ENCODE results near the gene CEP44. TPM values are rescaled to one million over a fixed set of nuclear protein-coding genes. Genes with fewer than 3 reads are reported as not detected.
A peak's percentile ranks its signal among the peaks of the same experiment; 100 is the strongest.

CEP44 gene
- polyA plus RNA-seq, 1 donor from 2014 or later: 19.3 TPM

- Histone ChIP-seq H3K79me2 (replicated peaks; ENCODE audit: insufficient read depth, low read length) (no peaks in the 10 kb centered on the region), H3K36me3 (ENCODE audit: insufficient read depth, low read length) (no peaks in the 10 kb centered on the region), H3K27me3 (ENCODE audit: insufficient read depth, low read depth, low read length) (no peaks in the 10 kb centered on the region), H3F3A (ENCODE audit: insufficient read depth, low read length, poor library complexity, severe bottlenecking) (no peaks in the 10 kb centered on the region), H3K27ac (ENCODE audit: low read length) (no peak overlapping the region), H4K20me1 (ENCODE audit: insufficient read depth) (no peaks in the 10 kb centered on the region), H3K9me3 (ENCODE audit: low read length) (no peaks in the 10 kb centered on the region), H3K9ac (ENCODE audit: low read length) (no peak overlapping the region), H3K9me2 (ENCODE audit: insufficient read depth, low read length) (no peaks in the 10 kb centered on the region), H3K4me2 (ENCODE audit: low read length) (no peak overlapping the region), H3K4me3 (ENCODE audit: low read length) (no peak overlapping the region), H2AFZ (ENCODE audit: low read depth, low read length) (no peak overlapping the region)
- no peak for TF ChIP-seq REST (IDR thresholded peaks at IDR 0.05; ENCODE audit: borderline replicate concordance)
Observed at GRCh38 chr4:174316954-174317353, 33.2 kb downstream of the CEP44 start.

GRCh38 chr4:174317531-174317930 is 33.8 kb downstream of the CEP44 start:
- H3K79me2 ChIP-seq (replicated peaks; ENCODE audit: insufficient read depth, low read length): no peaks in the 10 kb centered on the region
- H3K4me2 ChIP-seq (ENCODE audit: low read length): no peak overlapping the region
- no peaks in the 10 kb centered on the region for H3K36me3 ChIP-seq (ENCODE audit: insufficient read depth, low read length)
- H3K4me3 ChIP-seq (ENCODE audit: low read length): no peak overlapping the region
- H3K9me3 ChIP-seq (ENCODE audit: low read length): no peaks in the 10 kb centered on the region
- no peak overlapping the region for H2AFZ ChIP-seq (ENCODE audit: low read depth, low read length)
- H4K20me1 ChIP-seq (ENCODE audit: insufficient read depth): no peaks in the 10 kb centered on the region
- no peaks in the 10 kb centered on the region for H3F3A ChIP-seq (ENCODE audit: insufficient read depth, low read length, poor library complexity, severe bottlenecking)
- H3K27ac ChIP-seq (ENCODE audit: low read length): no peak overlapping the region
- no peak overlapping the region for H3K9ac ChIP-seq (ENCODE audit: low read length)
- no peaks in the 10 kb centered on the region for H3K9me2 ChIP-seq (ENCODE audit: insufficient read depth, low read length)
- no peaks in the 10 kb centered on the region for H3K27me3 ChIP-seq (ENCODE audit: insufficient read depth, low read depth, low read length)
- TF ChIP-seq EZH2 (IDR thresholded peaks at IDR 0.05; ENCODE audit: borderline replicate concordance, insufficient read depth, low read length, poor library complexity, severe bottlenecking): no peak

GRCh38 chr4:174318829-174319764 is 35.4 kb downstream of the CEP44 start:
- H3F3A ChIP-seq (ENCODE audit: insufficient read depth, low read length, poor library complexity, severe bottlenecking): no peaks in the 10 kb centered on the region
- H3K27ac ChIP-seq (ENCODE audit: low read length): no peak overlapping the region
- H3K79me2 ChIP-seq (replicated peaks; ENCODE audit: insufficient read depth, low read length): no peaks in the 10 kb centered on the region
- H2AFZ ChIP-seq (ENCODE audit: low read depth, low read length): no peak overlapping the region
- no peak overlapping the region for H3K4me3 ChIP-seq (ENCODE audit: low read length)
- H3K9me2 ChIP-seq (ENCODE audit: insufficient read depth, low read length): no peaks in the 10 kb centered on the region
- H3K36me3 ChIP-seq (ENCODE audit: insufficient read depth, low read length): no peaks in the 10 kb centered on the region
- no peaks in the 10 kb centered on the region for H3K27me3 ChIP-seq (ENCODE audit: insufficient read depth, low read depth, low read length)
- no peak overlapping the region for H3K4me2 ChIP-seq (ENCODE audit: low read length)
- no peaks in the 10 kb centered on the region for H4K20me1 ChIP-seq (ENCODE audit: insufficient read depth)
- no peaks in the 10 kb centered on the region for H3K9me3 ChIP-seq (ENCODE audit: low read length)
- no peak overlapping the region for H3K9ac ChIP-seq (ENCODE audit: low read length)
- TF ChIP-seq SMC3 (conservative IDR thresholded peaks at IDR 0.05; ENCODE audit: poor library complexity) (peak; percentile 72), RAD21 (conservative IDR thresholded peaks at IDR 0.05) (peak; percentile 78), CTCF (IDR thresholded peaks at IDR 0.05; ENCODE audit: poor library complexity, severe bottlenecking) (peak; percentile 73), POLR2AphosphoS5 (IDR thresholded peaks at IDR 0.05) (no peak), MXI1 (conservative IDR thresholded peaks at IDR 0.05; ENCODE audit: poor library complexity, severe bottlenecking) (no peak), EZH2 (IDR thresholded peaks at IDR 0.05; ENCODE audit: borderline replicate concordance, insufficient read depth, low read length, poor library complexity, severe bottlenecking) (no peak)

All from neural cell (in vitro differentiated cells).